GM12878 (cell line): Measurements from ENCODE around the gene LRRN1. TPM values are rescaled to one million over a fixed set of nuclear protein-coding genes. Genes with fewer than 3 reads are reported as not detected.

ENCODE experiments used
- ATAC-seq: fragments of 200-7000 bp; cut with Tn5 transposase; 3 replicates; pipeline ENCODE4 v1.9.1; 2020; ENCODE audit warnings: mild to moderate bottlenecking, moderate library complexity
- BruUV-seq: library from RNA; stranded (reverse); fragments of 400-500 nt; replicated peaks from 2 replicates; lab custom pipeline; 2021; lab: Mats Ljungman, UMichigan
- CTCF ChIA-PET: fragments of 300-600 bp; sonication (Branson Sonifier 250); formaldehyde crosslinking; extraction: SDS; loops from one replicate; lab custom pipeline; 2021; ENCODE audit warnings: inconsistent platforms; lab: Yijun Ruan, JAX
- POLR2A ChIA-PET: fragments of 350-600 bp; formaldehyde crosslinking; extraction: SDS; loops from one replicate; lab custom pipeline; 2021; ENCODE audit warnings: inconsistent platforms; lab: Charles Lee
- RAD21 ChIA-PET: fragments of 300-600 bp; sonication (Branson Sonifier 250); formaldehyde crosslinking; loops from one replicate; lab custom pipeline; 2023; ENCODE audit warnings: antibody characterized with exemption; ENCODE audit not compliant: unreplicated experiment; lab: Charles Lee
- SMC1A ChIA-PET: fragments of 300-600 bp; sonication (Branson Sonifier 250); formaldehyde crosslinking; loops from one replicate; lab custom pipeline; 2023; ENCODE audit not compliant: unreplicated experiment, uncharacterized antibody; lab: Charles Lee
- DNase-seq: peaks from one replicate; pipeline ENCODE4 v3.0.0-alpha.2; 2011; ENCODE audit warnings: low read depth, low spot score
- FAIRE-seq: peaks from 3 replicates; lab custom pipeline; 2011; peaks lifted over from hg19 to GRCh38; lab: Jason Lieb, UNC
- H2AFZ ChIP-seq: 2 replicates; pipeline ENCODE4 v1.6.0; 2011; ENCODE audit warnings: low read depth, low read length, control low read depth; ENCODE audit not compliant: control insufficient read depth
- H3K27ac ChIP-seq: 2 replicates; pipeline ENCODE4 v1.5.1; 2011; ENCODE audit warnings: control low read depth; ENCODE audit not compliant: control insufficient read depth, insufficient read depth
- H3K27me3 ChIP-seq, 2 experiments: replicated peaks in 1 of 2; 2 replicates each; pipeline versions ENCODE4 v1.6.0 to v1.6.1; 2011; ENCODE audit warnings: low read length in 1 of 2; ENCODE audit not compliant: control insufficient read depth in 2 of 2, insufficient read depth in 2 of 2
- H3K36me3 ChIP-seq, 2 experiments: 2 replicates each; pipeline ENCODE4 v1.5.1; 2011; ENCODE audit warnings: low read length in 1 of 2; ENCODE audit not compliant: control insufficient read depth in 2 of 2, insufficient read depth in 2 of 2
- H3K4me1 ChIP-seq: 2 replicates; pipeline ENCODE4 v1.6.1; 2011; ENCODE audit warnings: mild to moderate bottlenecking, low read length, moderate library complexity, mixed read lengths; ENCODE audit not compliant: control insufficient read depth, insufficient read depth
- H3K4me2 ChIP-seq: 2 replicates; pipeline ENCODE4 v1.6.0; 2011; ENCODE audit warnings: control low read depth; ENCODE audit not compliant: control insufficient read depth, insufficient read depth
- H3K4me3 ChIP-seq: fragments of 200-600 bp; sonication (generic); 2 replicates; pipeline ENCODE4 v1.5.1; 2016
- H3K79me2 ChIP-seq: 2 replicates; pipeline ENCODE4 v1.6.0; 2011; ENCODE audit warnings: low read length; ENCODE audit not compliant: control insufficient read depth, insufficient read depth
- H3K9ac ChIP-seq: 2 replicates; pipeline ENCODE4 v1.8.0; 2011; ENCODE audit warnings: low read length, control low read depth, mixed read lengths; ENCODE audit not compliant: control insufficient read depth, insufficient read depth
- H3K9me3 ChIP-seq: replicated peaks from 3 replicates; pipeline ENCODE4 v1.5.1; 2011; ENCODE audit warnings: mild to moderate bottlenecking, low read length; ENCODE audit not compliant: control insufficient read depth, insufficient read depth
- H4K20me1 ChIP-seq: 2 replicates; pipeline ENCODE4 v1.6.0; 2011; ENCODE audit not compliant: control insufficient read depth, insufficient read depth
- BRCA1 ChIP-seq: IDR thresholded peaks from 2 replicates; pipeline ENCODE4 v1.6.1; 2011; ENCODE audit warnings: low read depth, low read length, improper control_type of control experiment
- CUX1 ChIP-seq: IDR thresholded peaks from 2 replicates; pipeline ENCODE4 v1.6.1; 2012; ENCODE audit warnings: improper control_type of control experiment, low read depth, low read length; ENCODE audit not compliant: insufficient replicate concordance
- SUZ12 ChIP-seq: fragments of 200-600 bp; sonication (generic); IDR thresholded peaks from one replicate; pipeline ENCODE4 v1.6.1; 2018; ENCODE audit warnings: antibody characterized with exemption, mild to moderate bottlenecking; ENCODE audit not compliant: unreplicated experiment
- WGBS: methylation state at CpG from one replicate; pipeline ENCODE4 v1.1.6; 2016; ENCODE audit warnings: low lambda C conversion rate; ENCODE audit not compliant: insufficient replicate concordance, insufficient coverage; ENCODE audit errors: missing lambda C conversion rate; 5-methylcytosine and 5-hydroxymethylcytosine counted together
- in situ Hi-C: fragments of 300-500 bp; cut with MboI; formaldehyde crosslinking; loops from 9 replicates; pipeline ENCODE4 v1.14.3; 2018; ENCODE audit warnings: mixed read lengths
- intact Hi-C: fragments of 100-400 bp; cut with micrococcal nuclease; formaldehyde crosslinking; loops from one replicate; pipeline ENCODE4 v1.14.2; 2022; ENCODE audit not compliant: unreplicated experiment
- polyA plus RNA-seq, 11 experiments: library from polyadenylated mRNA; depleted of rRNA in 4 of 11; unstranded in 6 of 11; stranded (reverse) in 5 of 11; fragments of >200 nt; fragmentation: Nextera tagmentation in 4 of 11; fragmentation: Illumina TruSeq in 1 of 11; extraction: Ambion mirVana in 4 of 11; extraction: Trizol in 1 of 11; gene quantifications; 1 replicate in 1 of 11; 2 replicates in 10 of 11; pipeline versions ENCODE4 v1.2.1 to v1.2.3, GENCODE V29; 2011 to 2016; ENCODE audit warnings: inconsistent platforms in 2 of 11, missing spikeins in 2 of 11, low read depth in 1 of 11
- total RNA-seq, 4 experiments: library from RNA; depleted of rRNA in 3 of 4; stranded (reverse); fragments of >200 nt in 3 of 4; fragmentation: Illumina TruSeq in 1 of 4; extraction: Trizol in 1 of 4; gene quantifications; 2 replicates each; pipeline versions ENCODE4 v1.2.1 to v1.2.3, GENCODE V29; 2013 to 2021

LRRN1 gene
- total and polyA plus RNA-seq, 10 of the 15 experiments (the other 5 are each of a cell fraction or from before 2014, with no cell fraction given), result 0.01 to 0.04 TPM; not detected in 8

DNA sequence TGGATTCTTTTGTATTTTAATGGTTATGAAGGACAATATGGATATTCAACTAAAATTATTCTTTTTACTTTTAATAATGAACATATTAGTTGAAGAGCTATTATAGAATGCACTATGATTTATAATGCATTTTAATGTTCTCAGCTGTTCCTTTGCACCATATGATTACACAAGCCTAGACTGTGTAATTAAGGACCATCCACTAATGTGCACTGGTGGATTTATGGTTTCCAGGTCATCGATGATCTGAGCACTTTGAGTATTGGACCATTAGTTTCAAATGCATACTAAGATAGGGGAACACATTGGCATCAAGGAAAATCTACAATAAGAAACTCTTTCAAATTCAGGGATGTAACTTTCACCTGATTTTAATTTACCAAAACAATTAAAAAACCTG is 16.8 kb downstream of the LRRN1 start:
- ChIA-PET CTCF (interaction anchor here (1.4 kb wide), 1 partner anchor 615 kb away, joined by 3 read pairs; no protein-coding TSS in a partner anchor), POLR2A (no interaction called here), SMC1A (no interaction called here), RAD21 (no interaction called here)
- H4K20me1 ChIP-seq, result no peaks in the 10 kb centered on the region
- H3K4me3 ChIP-seq, result no peak overlapping the region
- ATAC-seq (no peak), DNase-seq (no peak), FAIRE-seq (no peak)
- TF ChIP-seq CUX1, result no peak
- no peak for TF ChIP-seq BRCA1
- no peak for TF ChIP-seq SUZ12
- no peaks in the 10 kb centered on the region for H3K36me3 ChIP-seq
- H3K79me2 ChIP-seq, result no peaks in the 10 kb centered on the region
- no peak overlapping the region for H2AFZ ChIP-seq
- intact Hi-C loops, result no loop called here
- H3K4me1 ChIP-seq, result no peaks in the 10 kb centered on the region
- no peaks in the 10 kb centered on the region for H3K27me3 ChIP-seq
- no peak overlapping the region for H3K4me2 ChIP-seq
- H3K9me3 ChIP-seq, result no peaks in the 10 kb centered on the region
- BruUV-seq, result no TSS peak
- in situ Hi-C loops, result no loop called here
- 4% methylated on average over 1 of the region's 1 CpG for WGBS
- H3K9ac ChIP-seq, result no peak overlapping the region
- no peak overlapping the region for H3K27ac ChIP-seq
